ENCODE data around the gene TMEM126A.

Gene TMEM126A

DNA sequence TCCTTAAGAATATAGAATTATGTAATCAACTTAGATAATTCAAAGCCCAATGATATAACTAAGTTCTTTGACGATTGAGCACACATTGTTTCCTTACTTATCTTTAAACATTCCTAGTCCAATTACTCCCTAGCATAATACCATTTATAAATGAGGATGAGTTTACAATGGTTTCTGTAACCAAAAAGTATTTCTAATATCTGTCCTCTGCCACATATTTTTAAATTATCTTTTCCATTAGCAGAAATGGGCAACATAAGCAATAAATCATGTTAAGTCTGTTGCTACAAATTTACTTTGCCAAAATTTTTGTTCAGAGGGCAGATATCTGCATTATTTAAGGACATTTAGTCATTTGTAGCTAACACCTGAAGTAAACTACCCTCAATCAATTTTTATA lies 10.4 kb downstream of the TMEM126A start:
- H3K4me3 ChIP-seq (ENCODE audit: low read length): no peak overlapping the region
- no peaks in the 10 kb centered on the region for H3K9me3 ChIP-seq (replicated peaks; ENCODE audit: insufficient read depth, low read length)
- peaks cover 35% of the 10 kb centered on the region for H4K20me1 ChIP-seq (ENCODE audit: insufficient read depth, low read length)
- peaks cover 18% of the 10 kb centered on the region for H3K4me1 ChIP-seq (ENCODE audit: low read length)
- H3K4me2 ChIP-seq (ENCODE audit: low read depth, low read length): no peak overlapping the region
- 0 out of 2 replicates have a peak, but pooled peaks cover 5% of the 10 kb centered on the region for H3F3A ChIP-seq (ENCODE audit: insufficient read depth, low read length)
- no peak for DNase-seq
- no peak overlapping the region for H3K27ac ChIP-seq (ENCODE audit: low read length)
- no peaks in the 10 kb centered on the region for H3K9me2 ChIP-seq (replicated peaks; ENCODE audit: insufficient read depth, low read length)
- peaks cover 90% of the 10 kb centered on the region for H3K79me2 ChIP-seq (ENCODE audit: low read length)
- H2AFZ ChIP-seq (ENCODE audit: low read length): no peak overlapping the region
- no peaks in the 10 kb centered on the region for H3K27me3 ChIP-seq (replicated peaks; ENCODE audit: insufficient read depth, low read length)
- H3K9ac ChIP-seq (ENCODE audit: low read length): no peak overlapping the region
- TF ChIP-seq, protein P1, sequence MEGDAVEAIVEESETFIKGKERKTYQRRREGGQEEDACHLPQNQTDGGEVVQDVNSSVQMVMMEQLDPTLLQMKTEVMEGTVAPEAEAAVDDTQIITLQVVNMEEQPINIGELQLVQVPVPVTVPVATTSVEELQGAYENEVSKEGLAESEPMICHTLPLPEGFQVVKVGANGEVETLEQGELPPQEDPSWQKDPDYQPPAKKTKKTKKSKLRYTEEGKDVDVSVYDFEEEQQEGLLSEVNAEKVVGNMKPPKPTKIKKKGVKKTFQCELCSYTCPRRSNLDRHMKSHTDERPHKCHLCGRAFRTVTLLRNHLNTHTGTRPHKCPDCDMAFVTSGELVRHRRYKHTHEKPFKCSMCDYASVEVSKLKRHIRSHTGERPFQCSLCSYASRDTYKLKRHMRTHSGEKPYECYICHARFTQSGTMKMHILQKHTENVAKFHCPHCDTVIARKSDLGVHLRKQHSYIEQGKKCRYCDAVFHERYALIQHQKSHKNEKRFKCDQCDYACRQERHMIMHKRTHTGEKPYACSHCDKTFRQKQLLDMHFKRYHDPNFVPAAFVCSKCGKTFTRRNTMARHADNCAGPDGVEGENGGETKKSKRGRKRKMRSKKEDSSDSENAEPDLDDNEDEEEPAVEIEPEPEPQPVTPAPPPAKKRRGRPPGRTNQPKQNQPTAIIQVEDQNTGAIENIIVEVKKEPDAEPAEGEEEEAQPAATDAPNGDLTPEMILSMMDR (IDR thresholded peaks at IDR 0.05; ENCODE audit: low read length): no peak
- TF ChIP-seq EZH2 (optimal IDR thresholded peaks at IDR 0.05; ENCODE audit: low read depth, low read length) (no peak), EZH2phosphoT487 (IDR thresholded peaks at IDR 0.05; ENCODE audit: low read length) (no peak)
- H3K36me3 ChIP-seq (replicated peaks; ENCODE audit: insufficient read depth, low read length): peaks cover 21% of the 10 kb centered on the region

DNA sequence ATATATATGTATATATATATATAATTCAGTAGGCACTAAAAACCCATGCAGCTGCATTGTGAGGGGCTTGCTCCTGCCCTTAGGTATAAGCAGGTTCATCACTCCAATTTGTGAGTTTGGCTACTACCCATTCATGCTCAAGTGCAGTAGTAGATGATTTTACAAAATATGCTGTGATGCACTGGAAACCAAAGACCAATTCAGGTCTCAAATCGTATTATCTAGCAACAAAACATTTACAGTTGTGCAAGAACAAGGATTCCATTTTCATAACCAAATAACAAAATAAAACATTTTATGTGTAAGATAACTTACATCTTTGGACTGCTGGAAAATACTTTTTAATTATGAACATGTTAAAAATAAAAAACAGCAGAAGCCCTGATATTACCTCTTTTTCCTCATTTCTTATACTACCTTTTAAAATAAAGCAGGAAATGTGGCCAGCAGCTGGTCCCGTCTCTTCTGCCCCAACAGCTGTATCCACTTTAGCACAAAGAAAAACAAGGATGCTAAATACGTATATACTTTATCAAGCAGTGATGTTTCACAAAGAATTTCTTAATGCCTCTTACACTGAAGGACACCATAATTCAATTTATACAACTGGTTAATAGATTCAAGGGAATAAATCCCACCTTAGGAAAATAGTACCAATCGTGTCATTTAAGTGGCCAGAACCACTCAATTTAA lies 14.4 kb downstream of the TMEM126A start:
- peaks cover 77% of the 10 kb centered on the region for H3K79me2 ChIP-seq (ENCODE audit: low read length)
- H4K20me1 ChIP-seq (ENCODE audit: insufficient read depth, low read length): peaks cover 37% of the 10 kb centered on the region
- H3K4me2 ChIP-seq (ENCODE audit: low read depth, low read length): peak overlapping the region; percentile 89
- H3K36me3 ChIP-seq (replicated peaks; ENCODE audit: insufficient read depth, low read length): peaks cover 18% of the 10 kb centered on the region
- DNase-seq: no peak
- no peak overlapping the region for H2AFZ ChIP-seq (ENCODE audit: low read length)
- no peak overlapping the region for H3K27ac ChIP-seq (ENCODE audit: low read length)
- H3K9ac ChIP-seq (ENCODE audit: low read length): peak overlapping the region; percentile 96; the same call in 1 of the 2 replicates
- no peaks in the 10 kb centered on the region for H3K9me3 ChIP-seq (replicated peaks; ENCODE audit: insufficient read depth, low read length)
- peak overlapping the region; percentile 97 for H3K4me3 ChIP-seq (ENCODE audit: low read length)
- no peaks in the 10 kb centered on the region for H3K9me2 ChIP-seq (replicated peaks; ENCODE audit: insufficient read depth, low read length)
- H3K4me1 ChIP-seq (ENCODE audit: low read length): peaks cover 18% of the 10 kb centered on the region
- no peak for TF ChIP-seq EZH2phosphoT487 (IDR thresholded peaks at IDR 0.05; ENCODE audit: low read length)
- no peak for TF ChIP-seq EZH2 (optimal IDR thresholded peaks at IDR 0.05; ENCODE audit: low read depth, low read length)
- TF ChIP-seq, protein P1 (IDR thresholded peaks at IDR 0.05; ENCODE audit: low read length): no peak
- peaks cover 11% of the 10 kb centered on the region; the same call in 1 of the 2 replicates for H3F3A ChIP-seq (ENCODE audit: insufficient read depth, low read length)
- no peaks in the 10 kb centered on the region for H3K27me3 ChIP-seq (replicated peaks; ENCODE audit: insufficient read depth, low read length)

DNA sequence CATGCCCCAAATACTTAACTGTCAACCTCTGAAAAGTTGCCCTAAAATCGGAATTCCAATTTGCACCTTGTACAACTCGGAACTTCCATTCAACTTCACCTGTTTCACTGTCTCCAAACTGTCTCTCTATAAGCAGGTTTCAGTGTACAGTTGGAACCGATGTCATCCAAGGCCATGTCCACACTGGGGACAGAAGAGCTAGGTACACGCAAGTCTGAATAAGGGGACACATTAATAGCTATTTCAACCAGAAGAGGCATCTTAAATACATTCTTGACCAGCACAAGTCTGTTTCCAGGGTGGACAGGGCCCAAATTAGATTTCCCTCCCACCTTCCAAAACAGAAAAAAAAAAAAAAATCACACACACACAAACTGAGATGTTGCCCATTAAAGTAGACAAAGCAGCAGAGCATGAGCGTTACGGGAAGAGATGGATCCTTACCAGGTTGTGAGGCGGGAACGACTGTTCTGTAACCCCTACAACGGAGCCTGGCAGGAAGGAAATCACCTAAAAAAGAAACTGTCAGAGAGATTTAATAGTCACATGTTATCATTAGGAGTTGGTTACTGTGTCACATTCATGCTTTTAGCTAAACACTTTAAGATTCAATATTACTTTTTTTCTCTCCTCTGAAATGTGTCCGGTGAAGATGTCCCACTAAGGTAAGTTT lies 15.4 kb downstream of the TMEM126A start:
- H3K9me3 ChIP-seq (replicated peaks; ENCODE audit: insufficient read depth, low read length): no peaks in the 10 kb centered on the region
- peaks cover 37% of the 10 kb centered on the region for H4K20me1 ChIP-seq (ENCODE audit: insufficient read depth, low read length)
- peak overlapping the region; percentile 89 for H3K4me2 ChIP-seq (ENCODE audit: low read depth, low read length)
- no peaks in the 10 kb centered on the region for H3K27me3 ChIP-seq (replicated peaks; ENCODE audit: insufficient read depth, low read length)
- DNase-seq: peak; percentile 20
- TF ChIP-seq, protein P1 (IDR thresholded peaks at IDR 0.05; ENCODE audit: low read length): no peak
- TF ChIP-seq EZH2 (optimal IDR thresholded peaks at IDR 0.05; ENCODE audit: low read depth, low read length): no peak
- no peak for TF ChIP-seq EZH2phosphoT487 (IDR thresholded peaks at IDR 0.05; ENCODE audit: low read length)
- 0 out of 2 replicates have a peak overlapping the region, but pooled peaks have one; percentile 25 for H2AFZ ChIP-seq (ENCODE audit: low read length)
- H3K79me2 ChIP-seq (ENCODE audit: low read length): peaks cover 66% of the 10 kb centered on the region
- no peaks in the 10 kb centered on the region for H3K9me2 ChIP-seq (replicated peaks; ENCODE audit: insufficient read depth, low read length)
- H3K4me3 ChIP-seq (ENCODE audit: low read length): peak overlapping the region; percentile 97
- H3K27ac ChIP-seq (ENCODE audit: low read length): peak overlapping the region; percentile 91; the same call in 1 of the 2 replicates
- H3K4me1 ChIP-seq (ENCODE audit: low read length): peaks cover 18% of the 10 kb centered on the region
- H3K36me3 ChIP-seq (replicated peaks; ENCODE audit: insufficient read depth, low read length): peaks cover 15% of the 10 kb centered on the region; the same call in 1 of the 2 replicates
- peaks cover 11% of the 10 kb centered on the region; the same call in 1 of the 2 replicates for H3F3A ChIP-seq (ENCODE audit: insufficient read depth, low read length)
- peak overlapping the region; percentile 96 for H3K9ac ChIP-seq (ENCODE audit: low read length)

Data from MM.1S (cell line).